Endothelial cell of umbilical vein (primary cell): ENCODE measurements around the gene GHITM. TPM values are rescaled to one million over a fixed set of nuclear protein-coding genes. Genes with fewer than 3 reads are reported as not detected.
A peak's percentile ranks its signal among the peaks of the same experiment; 100 is the strongest.

Experiments used
- BruUV-seq: library from RNA; stranded (reverse); fragments of 400-500 nt; replicated peaks from 2 replicates; lab custom pipeline; 2021; lab: Mats Ljungman, UMichigan
- CTCF ChIA-PET: fragments of 300-600, 350-600 bp; sonication (Branson Sonifier 250); formaldehyde crosslinking; loops from one replicate; lab custom pipeline; 2021; ENCODE audit warnings: antibody characterized with exemption, inconsistent platforms; lab: Charles Lee
- POLR2A ChIA-PET: fragments of 300-600, 350-600 bp; sonication (Branson Sonifier 250); formaldehyde crosslinking; loops from one replicate; lab custom pipeline; 2021; ENCODE audit warnings: antibody characterized with exemption, inconsistent platforms; lab: Charles Lee
- DNase-seq: peaks from one replicate; pipeline ENCODE4 v3.0.0-alpha.2; 2011; ENCODE audit warnings: low read depth, low spot score
- FAIRE-seq: peaks from 2 replicates; lab custom pipeline; 2011; peaks lifted over from hg19 to GRCh38; lab: Jason Lieb, UNC
- H2AFZ ChIP-seq: 2 replicates; pipeline ENCODE4 v1.6.0; 2012; ENCODE audit warnings: low read depth, low read length, control low read depth, inconsistent platforms
- H3K27ac ChIP-seq: 2 replicates; pipeline ENCODE4 v1.5.1; 2011; ENCODE audit warnings: low read depth, mild to moderate bottlenecking, control low read depth, low read length, moderate library complexity; ENCODE audit not compliant: insufficient read depth
- H3K27me3 ChIP-seq, 2 experiments: 2 replicates each; pipeline versions ENCODE4 v1.6.0 to v1.6.1; 2011; ENCODE audit warnings: low read length in 2 of 2, mixed read lengths in 1 of 2; ENCODE audit not compliant: control insufficient read depth in 2 of 2, insufficient read depth in 2 of 2
- H3K36me3 ChIP-seq, 2 experiments: 2 replicates in 1 of 2; 3 replicates in 1 of 2; pipeline ENCODE4 v1.5.1; 2011; ENCODE audit warnings: low read length in 2 of 2, mild to moderate bottlenecking in 1 of 2, moderate library complexity in 1 of 2; ENCODE audit not compliant: control insufficient read depth in 2 of 2, insufficient read depth in 2 of 2; ENCODE audit errors: extremely low read depth in 1 of 2
- H3K4me1 ChIP-seq: 3 replicates; pipeline ENCODE4 v1.5.1; 2011; ENCODE audit warnings: mild to moderate bottlenecking, low read length; ENCODE audit not compliant: control insufficient read depth, insufficient read depth; ENCODE audit errors: extremely low read depth
- H3K4me2 ChIP-seq: 2 replicates; pipeline ENCODE4 v1.6.1; 2011; ENCODE audit warnings: low read length, control low read depth, mixed read lengths; ENCODE audit not compliant: insufficient read depth
- H3K4me3 ChIP-seq, 3 experiments: fragments of 200-600 bp in 1 of 3; sonication (generic), shearing (Covaris generic) in 1 of 3; replicated peaks in 1 of 3; 2 replicates each; pipeline ENCODE4 v1.5.1; 2011 to 2016; ENCODE audit warnings: control low read depth in 3 of 3, low read length in 3 of 3, mild to moderate bottlenecking in 2 of 3, inconsistent platforms in 1 of 3, low read depth in 1 of 3, moderate library complexity in 1 of 3; ENCODE audit not compliant: insufficient read depth in 1 of 3
- H3K79me2 ChIP-seq: 2 replicates; pipeline ENCODE4 v1.6.0; 2012; ENCODE audit warnings: low read length, inconsistent platforms; ENCODE audit not compliant: control insufficient read depth, insufficient read depth
- H3K9ac ChIP-seq: replicated peaks from 2 replicates; pipeline ENCODE3; 2011; ENCODE audit warnings: low read length, control low read depth; ENCODE audit not compliant: insufficient read depth; ENCODE audit errors: extremely low read depth
- H3K9me1 ChIP-seq: replicated peaks from 3 replicates; pipeline ENCODE4 v1.6.0; 2011; ENCODE audit warnings: mild to moderate bottlenecking, low read length; ENCODE audit not compliant: control insufficient read depth, insufficient read depth; ENCODE audit errors: extremely low read depth
- H3K9me3 ChIP-seq: replicated peaks from 2 replicates; pipeline ENCODE4 v1.5.1; 2012; ENCODE audit warnings: low read length, inconsistent platforms; ENCODE audit not compliant: control insufficient read depth, insufficient read depth
- H4K20me1 ChIP-seq: replicated peaks from 2 replicates; pipeline ENCODE3; 2011; ENCODE audit warnings: mild to moderate bottlenecking, low read length; ENCODE audit not compliant: control insufficient read depth, insufficient read depth; ENCODE audit errors: extremely low read depth
- EZH2 ChIP-seq: IDR thresholded peaks from 2 replicates; pipeline ENCODE4 v1.6.1; 2012; ENCODE audit warnings: borderline replicate concordance, low read depth, mild to moderate bottlenecking, moderate library complexity, low read length, inconsistent platforms; ENCODE audit not compliant: severe bottlenecking
- FOS ChIP-seq: IDR thresholded peaks from 2 replicates; pipeline ENCODE4 v1.6.1; 2011; ENCODE audit warnings: mild to moderate bottlenecking, low read length, moderate library complexity, borderline replicate concordance; ENCODE audit not compliant: insufficient read depth
- GATA2 ChIP-seq: IDR thresholded peaks from 2 replicates; pipeline ENCODE4 v1.7.0; 2011; ENCODE audit warnings: low read depth, mild to moderate bottlenecking, moderate library complexity, mixed read lengths, low read length; ENCODE audit not compliant: insufficient read length, insufficient read depth
- JUN ChIP-seq: IDR thresholded peaks from 2 replicates; pipeline ENCODE4 v1.6.1; 2011; ENCODE audit warnings: borderline replicate concordance, low read depth; ENCODE audit not compliant: insufficient read length, insufficient read depth
- MYC ChIP-seq: IDR thresholded peaks from one replicate; pipeline ENCODE4 v1.6.1; 2011; ENCODE audit warnings: mild to moderate bottlenecking, low read depth, low read length
- POLR2A ChIP-seq: IDR thresholded peaks from 2 replicates; pipeline ENCODE4 v1.6.1; 2012; ENCODE audit warnings: low read depth, mild to moderate bottlenecking, control low read depth, low read length
- POLR2AphosphoS5 ChIP-seq: IDR thresholded peaks from 2 replicates; pipeline ENCODE4 v1.6.1; 2012; ENCODE audit warnings: low read depth, mild to moderate bottlenecking, control low read depth, low read length, moderate library complexity; ENCODE audit not compliant: insufficient read depth
- dilution Hi-C: fragments of 300-500 bp; cut with MboI; formaldehyde crosslinking; loops from one replicate; pipeline ENCODE4 v1.15.0; 2019; ENCODE audit warnings: low sequenced_read_pairs; ENCODE audit not compliant: extremely low pct_ligation_motif_present
- intact Hi-C: fragments of 100-400 bp; cut with micrococcal nuclease; formaldehyde crosslinking; loops from one replicate; pipeline ENCODE4 v1.10.0; 2022
- polyA plus RNA-seq, 4 experiments: library from polyadenylated mRNA; depleted of rRNA in 3 of 4; stranded (reverse) in 3 of 4; unstranded in 1 of 4; fragments of >200 nt; gene quantifications; 2 replicates each; pipeline versions ENCODE4 v1.2.1 to v1.2.3, GENCODE V29; 2011 to 2012; ENCODE audit warnings: missing spikeins in 1 of 4
- total RNA-seq: library from RNA; stranded (reverse); gene quantifications from 2 replicates; pipeline ENCODE4 v1.2.3, GENCODE V29; 2021
- TF ChIP-seq, protein P1 (sequence below), 2 donors: IDR thresholded peaks; 1 replicate in 1 of 2; 2 replicates in 1 of 2; pipeline ENCODE4 v1.5.1; 2011; ENCODE audit warnings: low read length in 2 of 2, mild to moderate bottlenecking in 2 of 2, moderate library complexity in 2 of 2, control low read depth in 1 of 2, inconsistent platforms in 1 of 2, low read depth in 1 of 2; ENCODE audit not compliant: insufficient read depth in 1 of 2; ENCODE audit errors: extremely low read depth in 1 of 2
- TF ChIP-seq, protein P2 (sequence below): IDR thresholded peaks from 2 replicates; pipeline ENCODE4 v1.6.1; 2011; ENCODE audit not compliant: insufficient read depth, insufficient read length

Gene GHITM
- total and polyA plus RNA-seq, 2 donors (not counting 3 experiments of a cell fraction or from before 2014, with no cell fraction given): 113 to 122 TPM

DNA sequence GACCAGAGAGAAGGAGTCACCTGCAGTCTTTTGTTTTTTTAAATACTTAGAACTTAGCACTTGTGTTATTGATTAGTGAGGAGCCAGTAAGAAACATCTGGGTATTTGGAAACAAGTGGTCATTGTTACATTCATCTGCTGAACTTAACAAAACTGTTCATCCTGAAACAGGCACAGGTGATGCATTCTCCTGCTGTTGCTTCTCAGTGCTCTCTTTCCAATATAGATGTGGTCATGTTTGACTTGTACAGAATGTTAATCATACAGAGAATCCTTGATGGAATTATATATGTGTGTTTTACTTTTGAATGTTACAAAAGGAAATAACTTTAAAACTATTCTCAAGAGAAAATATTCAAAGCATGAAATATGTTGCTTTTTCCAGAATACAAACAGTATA, 13.5 kb downstream of the GHITM start:
- BruUV-seq: TSS peak; percentile 62
- H3K4me1 ChIP-seq: no peaks in the 10 kb centered on the region
- dilution Hi-C loops (no loop called here), intact Hi-C loops (no loop called here)
- no peaks in the 10 kb centered on the region for H3K27me3 ChIP-seq
- FAIRE-seq (no peak), DNase-seq (no peak)
- POLR2A ChIA-PET: no interaction called here
- H3K9me1 ChIP-seq: no peaks in the 10 kb centered on the region
- TF ChIP-seq MYC (no peak), EZH2 (no peak), JUN (no peak), FOS (no peak), POLR2AphosphoS5 (no peak), POLR2A (no peak), GATA2 (no peak)
- TF ChIP-seq, protein P1, sequence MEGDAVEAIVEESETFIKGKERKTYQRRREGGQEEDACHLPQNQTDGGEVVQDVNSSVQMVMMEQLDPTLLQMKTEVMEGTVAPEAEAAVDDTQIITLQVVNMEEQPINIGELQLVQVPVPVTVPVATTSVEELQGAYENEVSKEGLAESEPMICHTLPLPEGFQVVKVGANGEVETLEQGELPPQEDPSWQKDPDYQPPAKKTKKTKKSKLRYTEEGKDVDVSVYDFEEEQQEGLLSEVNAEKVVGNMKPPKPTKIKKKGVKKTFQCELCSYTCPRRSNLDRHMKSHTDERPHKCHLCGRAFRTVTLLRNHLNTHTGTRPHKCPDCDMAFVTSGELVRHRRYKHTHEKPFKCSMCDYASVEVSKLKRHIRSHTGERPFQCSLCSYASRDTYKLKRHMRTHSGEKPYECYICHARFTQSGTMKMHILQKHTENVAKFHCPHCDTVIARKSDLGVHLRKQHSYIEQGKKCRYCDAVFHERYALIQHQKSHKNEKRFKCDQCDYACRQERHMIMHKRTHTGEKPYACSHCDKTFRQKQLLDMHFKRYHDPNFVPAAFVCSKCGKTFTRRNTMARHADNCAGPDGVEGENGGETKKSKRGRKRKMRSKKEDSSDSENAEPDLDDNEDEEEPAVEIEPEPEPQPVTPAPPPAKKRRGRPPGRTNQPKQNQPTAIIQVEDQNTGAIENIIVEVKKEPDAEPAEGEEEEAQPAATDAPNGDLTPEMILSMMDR (IDR thresholded peaks at IDR 0.05; ENCODE audit: extremely low read depth in 1 of 2, insufficient read depth in 1 of 2, low read depth in 1 of 2, low read length in 2 of 2): no peak
- TF ChIP-seq, protein P2, sequence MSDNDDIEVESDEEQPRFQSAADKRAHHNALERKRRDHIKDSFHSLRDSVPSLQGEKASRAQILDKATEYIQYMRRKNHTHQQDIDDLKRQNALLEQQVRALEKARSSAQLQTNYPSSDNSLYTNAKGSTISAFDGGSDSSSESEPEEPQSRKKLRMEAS: no peak
- no peak overlapping the region for H3K4me2 ChIP-seq
- H2AFZ ChIP-seq: no peak overlapping the region
- H3K9ac ChIP-seq: no peak overlapping the region
- H3K4me3 ChIP-seq: no peak overlapping the region
- H3K36me3 ChIP-seq: peaks cover 16 to 33% of the 10 kb centered on the region in 2 experiments
- no peaks in the 10 kb centered on the region for H3K9me3 ChIP-seq
- CTCF ChIA-PET: interaction anchor here (1.1 kb wide), 1 partner anchor 14 kb away, joined by 3 read pairs; the partner anchor contains the start of gene GHITM
- H4K20me1 ChIP-seq: peaks cover 2% of the 10 kb centered on the region
- H3K79me2 ChIP-seq: no peaks in the 10 kb centered on the region
- no peak overlapping the region for H3K27ac ChIP-seq
